Fibroblast of the aortic adventitia (primary cell): ENCODE results near the gene KERA. TPM values are rescaled to one million over a fixed set of nuclear protein-coding genes. Genes with fewer than 3 reads are reported as not detected.

Source experiments
- DNase-seq: peaks from one replicate; pipeline ENCODE4 v3.0.0-alpha.2; 2010; ENCODE audit warnings: low read depth
- H3K4me3 ChIP-seq: 2 replicates; pipeline ENCODE4 v1.5.1; 2011; ENCODE audit warnings: low read depth, mild to moderate bottlenecking, control low read depth, low read length, moderate library complexity
- total RNA-seq: library from RNA; depleted of rRNA; stranded (reverse); fragments of >200 nt; gene quantifications from 2 replicates; pipeline ENCODE4 v1.2.3, GENCODE V29; 2012; ENCODE audit warnings: low replicate concordance
- TF ChIP-seq, protein P1 (sequence below): IDR thresholded peaks from 2 replicates; pipeline ENCODE4 v1.5.1; 2011; ENCODE audit warnings: mild to moderate bottlenecking, low read length, control low read depth, inconsistent platforms; ENCODE audit not compliant: insufficient read depth

Gene KERA
- total RNA-seq, 1 donor, result not detected

DNA sequence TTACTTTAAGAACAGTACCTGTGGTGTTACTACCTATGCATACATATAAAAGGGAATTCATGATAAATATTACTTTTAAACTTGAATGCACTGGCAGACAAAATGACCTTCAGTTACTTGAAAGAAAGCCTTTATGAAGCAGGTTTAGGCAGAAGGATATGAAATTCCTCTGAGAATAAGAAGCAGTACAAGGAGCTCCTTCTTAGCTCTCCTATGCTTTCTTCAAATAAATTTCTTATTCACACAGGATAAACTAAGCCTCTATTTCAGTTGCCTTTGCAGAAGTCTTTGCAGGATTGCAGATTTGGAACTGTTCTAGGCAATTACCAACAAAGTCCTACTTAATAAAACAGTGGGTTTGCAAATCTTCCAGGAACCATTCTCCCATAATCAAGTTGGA, 54.1 kb downstream of the KERA start:
- no peak overlapping the region for H3K4me3 ChIP-seq
- no peak for DNase-seq
- TF ChIP-seq, protein P1, sequence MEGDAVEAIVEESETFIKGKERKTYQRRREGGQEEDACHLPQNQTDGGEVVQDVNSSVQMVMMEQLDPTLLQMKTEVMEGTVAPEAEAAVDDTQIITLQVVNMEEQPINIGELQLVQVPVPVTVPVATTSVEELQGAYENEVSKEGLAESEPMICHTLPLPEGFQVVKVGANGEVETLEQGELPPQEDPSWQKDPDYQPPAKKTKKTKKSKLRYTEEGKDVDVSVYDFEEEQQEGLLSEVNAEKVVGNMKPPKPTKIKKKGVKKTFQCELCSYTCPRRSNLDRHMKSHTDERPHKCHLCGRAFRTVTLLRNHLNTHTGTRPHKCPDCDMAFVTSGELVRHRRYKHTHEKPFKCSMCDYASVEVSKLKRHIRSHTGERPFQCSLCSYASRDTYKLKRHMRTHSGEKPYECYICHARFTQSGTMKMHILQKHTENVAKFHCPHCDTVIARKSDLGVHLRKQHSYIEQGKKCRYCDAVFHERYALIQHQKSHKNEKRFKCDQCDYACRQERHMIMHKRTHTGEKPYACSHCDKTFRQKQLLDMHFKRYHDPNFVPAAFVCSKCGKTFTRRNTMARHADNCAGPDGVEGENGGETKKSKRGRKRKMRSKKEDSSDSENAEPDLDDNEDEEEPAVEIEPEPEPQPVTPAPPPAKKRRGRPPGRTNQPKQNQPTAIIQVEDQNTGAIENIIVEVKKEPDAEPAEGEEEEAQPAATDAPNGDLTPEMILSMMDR, result no peak

DNA sequence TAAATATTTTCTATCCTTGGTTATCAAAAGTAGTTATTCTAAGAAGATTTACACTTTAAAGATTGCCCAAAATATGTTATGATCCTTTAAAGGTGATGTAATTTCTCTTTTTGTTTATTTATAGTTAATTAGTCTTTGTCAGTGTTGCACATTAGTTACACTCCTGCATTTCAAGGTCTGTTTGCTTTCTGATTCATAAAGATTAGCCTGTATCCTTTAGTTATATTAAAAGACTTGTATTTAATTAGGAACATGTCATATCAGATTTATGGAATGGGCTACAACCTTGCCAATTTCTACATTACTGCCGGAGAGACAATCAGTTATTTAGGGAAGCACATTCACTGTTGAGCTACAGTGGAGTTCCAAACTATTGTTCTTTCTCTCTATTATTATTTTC, 56.5 kb downstream of the KERA start:
- DNase-seq, result no peak
- TF ChIP-seq, protein P1, result no peak
- H3K4me3 ChIP-seq, result no peak overlapping the region

Other genes starting within 250 kb of the KERA start
- not detected in 2 replicates for gene CCER1, start 102.8 kb downstream of the KERA start, total RNA-seq
- gene EPYC, start 53.1 kb downstream of the KERA start, total RNA-seq, result not detected in 2 replicates
- gene LUM, start 53.5 kb upstream of the KERA start, total RNA-seq, result 88.8 and 582 TPM in 2 replicates
- 1,482 and 2,298 TPM in 2 replicates for gene DCN, start 124.8 kb upstream of the KERA start, total RNA-seq